Lower leg skin (tissue), 4 donors: ENCODE results near the gene ABHD17A. TPM values are rescaled to one million over a fixed set of nuclear protein-coding genes. Genes with fewer than 3 reads are reported as not detected.

Experiments used
- DNase-seq, 2 donors: peaks; one replicate each; pipeline ENCODE4 v3.0.0-alpha.2; 2019; ENCODE audit warnings: low spot score in 2 of 2
- H3K4me3 ChIP-seq: fragments of 200-600 bp; sonication (generic); 2 replicates; pipeline ENCODE4 v1.5.1; 2017; ENCODE audit warnings: mild to moderate bottlenecking, low read depth; ENCODE audit not compliant: poor library complexity, severe bottlenecking
- CTCF ChIP-seq, 3 donors: fragments of 450-650 bp; IDR thresholded peaks; one replicate each; pipeline ENCODE4 v1.5.1; 2016; ENCODE audit warnings: antibody characterized with exemption in 3 of 3, mild to moderate bottlenecking in 3 of 3, moderate library complexity in 2 of 3
- POLR2A ChIP-seq, 2 donors: fragments of 450-650 bp; IDR thresholded peaks; one replicate each; pipeline ENCODE4 v1.6.1; 2016 to 2017; ENCODE audit warnings: antibody characterized with exemption in 2 of 2, mild to moderate bottlenecking in 1 of 2, moderate library complexity in 1 of 2
- WGBS, 2 donors: methylation state at CpG; one replicate each; pipeline ENCODE4 v1.1.5; 2018; 5-methylcytosine and 5-hydroxymethylcytosine counted together
- intact Hi-C: fragments of 100-400 bp; cut with DNase I; formaldehyde crosslinking; loops from one replicate; pipeline ENCODE4 v1.15.0; 2023; ENCODE audit warnings: low total_unique reads
- total RNA-seq, 4 donors: library from RNA; depleted of rRNA; stranded (reverse); fragments of >200 nt; gene quantifications; one replicate each; pipeline ENCODE4 v1.1.0, GENCODE V29; 2016

The ABHD17A gene
- total RNA-seq, 4 donors from 2014 or later: 154 to 201 (median 186) TPM

DNA sequence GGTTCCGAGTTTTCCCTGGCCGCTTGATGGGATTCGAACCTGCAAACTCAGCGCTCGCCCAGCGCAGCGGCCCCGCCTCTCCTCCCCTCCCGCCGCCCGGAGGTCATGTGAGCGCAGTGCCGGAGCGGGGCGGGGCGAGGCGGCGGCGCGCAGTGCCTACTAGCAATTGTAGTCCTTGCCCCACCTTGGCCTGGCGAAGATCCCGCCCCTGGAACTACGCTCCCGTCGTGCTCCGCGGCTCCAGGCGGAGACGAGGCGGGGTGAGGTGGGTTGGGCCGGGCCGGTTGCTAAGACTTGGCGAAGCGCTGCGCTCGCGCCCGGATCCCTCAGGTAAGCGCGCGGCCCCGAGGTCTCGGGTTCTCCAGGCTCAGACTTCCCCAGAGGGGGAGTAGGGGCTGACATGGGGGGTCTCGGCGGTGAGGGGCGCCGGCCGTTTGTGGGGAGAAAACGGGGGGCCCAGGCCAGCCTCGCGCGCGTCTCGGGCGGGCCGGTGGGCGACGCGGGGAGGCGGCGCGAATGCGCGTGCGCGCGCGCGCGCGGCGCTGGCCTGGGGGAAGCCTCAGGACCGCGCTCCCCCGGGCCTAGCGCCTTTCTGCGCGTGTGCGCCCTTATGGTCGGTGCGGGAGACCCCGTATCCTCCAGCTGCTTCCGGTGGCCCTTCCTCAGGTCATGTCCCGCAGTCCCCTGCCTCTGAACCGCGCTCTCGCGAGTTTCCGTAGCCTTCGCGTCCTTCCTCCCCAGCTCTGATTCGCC, 20.0 kb upstream of the ABHD17A start, which contains the start of the genes ADAT3 and SCAMP4:
Gene ADAT3, plus strand, starts transcription at position 290 of the 753 bp plus-strand sequence. CDS start 6,649 bp downstream, outside the sequence.
Gene SCAMP4, plus strand, starts transcription at position 290 of the 753 bp plus-strand sequence. CDS start 9,621 bp downstream, outside the sequence.
- DNase-seq: peak; percentile 98 to 100
- no peak for TF ChIP-seq POLR2A (IDR thresholded peaks at IDR 0.05)
- TF ChIP-seq CTCF (IDR thresholded peaks at IDR 0.05): no peak
- peak within 1 kb of the TSS; percentile 56 for H3K4me3 ChIP-seq
- intact Hi-C loops: no loop called here
- WGBS, 2 donors: 0 to 1% methylated on average over 37 to 48 of the region's 92 CpGs

- no peak for DNase-seq
- 28 to 33% methylated on average over 8 of the region's 8 CpGs for WGBS, 2 donors
- no peak for TF ChIP-seq POLR2A (IDR thresholded peaks at IDR 0.05)
- no peak for TF ChIP-seq CTCF (IDR thresholded peaks at IDR 0.05)
- intact Hi-C loops: no loop called here
- no peak overlapping the region for H3K4me3 ChIP-seq
These were observed 19.5 kb upstream of the ABHD17A start for GRCh38 chr19:1904860-1905109.

- 68 to 73% methylated on average over 6 of the region's 6 CpGs for WGBS, 2 donors
- intact Hi-C loops: no loop called here
- no peak for DNase-seq
These were observed 17.6 kb upstream of the ABHD17A start for GRCh38 chr19:1902923-1903322.

GRCh38 chr19:1901940-1902404, 16.7 kb upstream of the ABHD17A start:
- DNase-seq: peak in 1 of 2 donors; percentile 51

More at GRCh38 chr19:1902923-1903322, 17.6 kb upstream of the ABHD17A start:
- no peak for TF ChIP-seq POLR2A (IDR thresholded peaks at IDR 0.05)
- no peak for TF ChIP-seq CTCF (IDR thresholded peaks at IDR 0.05)
- H3K4me3 ChIP-seq: no peak overlapping the region

DNA sequence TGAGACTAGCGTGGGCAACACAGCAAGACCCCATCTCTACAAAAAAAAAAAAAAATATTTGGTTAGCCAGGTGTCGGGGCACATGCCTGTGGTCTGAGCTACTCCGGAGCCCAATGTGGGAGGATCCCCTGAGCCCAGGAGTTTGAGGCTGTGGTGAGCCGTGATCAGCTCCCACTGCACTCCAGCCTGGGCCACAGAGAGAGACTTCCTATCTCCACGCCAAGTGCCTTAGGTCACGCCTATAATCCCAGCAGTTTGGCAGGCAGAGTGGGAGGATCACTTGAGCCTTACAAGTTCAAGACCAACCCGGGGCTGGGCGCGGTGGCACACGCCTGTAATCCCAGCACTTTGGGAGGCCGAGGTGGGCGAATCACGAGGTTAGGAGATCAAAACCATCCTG, 11.2 kb upstream of the ABHD17A start:
- no peak overlapping the region for H3K4me3 ChIP-seq
- no peak for TF ChIP-seq CTCF (IDR thresholded peaks at IDR 0.05)
- TF ChIP-seq POLR2A (IDR thresholded peaks at IDR 0.05): no peak
- intact Hi-C loops: no loop called here
- 58 to 84% methylated on average over 6 to 13 of the region's 13 CpGs for WGBS, 2 donors
- DNase-seq: no peak

More at GRCh38 chr19:1901940-1902404, 16.7 kb upstream of the ABHD17A start:
- intact Hi-C loops: no loop called here
- no peak overlapping the region for H3K4me3 ChIP-seq
- WGBS, 2 donors: 89 to 92% methylated on average over 16 of the region's 16 CpGs
- no peak for TF ChIP-seq POLR2A (IDR thresholded peaks at IDR 0.05)
- no peak for TF ChIP-seq CTCF (IDR thresholded peaks at IDR 0.05)
